Measurements from ENCODE around the gene COA8. TPM values are rescaled to one million over a fixed set of nuclear protein-coding genes. Genes with fewer than 3 reads are reported as not detected.

Gene COA8
- total and polyA plus RNA-seq, 11 donors = 30.6 to 109 (median 45.9) TPM

- intact Hi-C loops (cut with DNase I) = loop anchor here in 2 of 10 donors (5.0 to 10.0 kb wide), 2 partner anchors 36 to 1032 kb away; no protein-coding TSS in a partner anchor
- peaks cover 0 to 15% (median 5%) of the 10 kb centered on the region in 9 donors for H3K36me3 ChIP-seq
- ATAC-seq = no peak
- no peak for TF ChIP-seq POLR2A (IDR thresholded peaks at IDR 0.05)
- TF ChIP-seq, protein P1, sequence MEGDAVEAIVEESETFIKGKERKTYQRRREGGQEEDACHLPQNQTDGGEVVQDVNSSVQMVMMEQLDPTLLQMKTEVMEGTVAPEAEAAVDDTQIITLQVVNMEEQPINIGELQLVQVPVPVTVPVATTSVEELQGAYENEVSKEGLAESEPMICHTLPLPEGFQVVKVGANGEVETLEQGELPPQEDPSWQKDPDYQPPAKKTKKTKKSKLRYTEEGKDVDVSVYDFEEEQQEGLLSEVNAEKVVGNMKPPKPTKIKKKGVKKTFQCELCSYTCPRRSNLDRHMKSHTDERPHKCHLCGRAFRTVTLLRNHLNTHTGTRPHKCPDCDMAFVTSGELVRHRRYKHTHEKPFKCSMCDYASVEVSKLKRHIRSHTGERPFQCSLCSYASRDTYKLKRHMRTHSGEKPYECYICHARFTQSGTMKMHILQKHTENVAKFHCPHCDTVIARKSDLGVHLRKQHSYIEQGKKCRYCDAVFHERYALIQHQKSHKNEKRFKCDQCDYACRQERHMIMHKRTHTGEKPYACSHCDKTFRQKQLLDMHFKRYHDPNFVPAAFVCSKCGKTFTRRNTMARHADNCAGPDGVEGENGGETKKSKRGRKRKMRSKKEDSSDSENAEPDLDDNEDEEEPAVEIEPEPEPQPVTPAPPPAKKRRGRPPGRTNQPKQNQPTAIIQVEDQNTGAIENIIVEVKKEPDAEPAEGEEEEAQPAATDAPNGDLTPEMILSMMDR (IDR thresholded peaks at IDR 0.05) = no peak
- no peak overlapping the region for H3K4me3 ChIP-seq
- peak overlapping the region; percentile 63 to 98 (median 91) for H3K27ac ChIP-seq
- H3K4me1 ChIP-seq = peaks cover 0 to 88% (median 50%) of the 10 kb centered on the region in 12 donors
- no peaks in the 10 kb centered on the region for H3K9me3 ChIP-seq
- WGBS, 4 donors = 91 to 94% (median 92%) methylated on average over 11 of the region's 11 CpGs
- DNase-seq = no peak
- no peaks in the 10 kb centered on the region for H3K27me3 ChIP-seq
These were observed 9.9 kb upstream of the COA8 start for GRCh38 chr14:103552846-103553210.

DNA sequence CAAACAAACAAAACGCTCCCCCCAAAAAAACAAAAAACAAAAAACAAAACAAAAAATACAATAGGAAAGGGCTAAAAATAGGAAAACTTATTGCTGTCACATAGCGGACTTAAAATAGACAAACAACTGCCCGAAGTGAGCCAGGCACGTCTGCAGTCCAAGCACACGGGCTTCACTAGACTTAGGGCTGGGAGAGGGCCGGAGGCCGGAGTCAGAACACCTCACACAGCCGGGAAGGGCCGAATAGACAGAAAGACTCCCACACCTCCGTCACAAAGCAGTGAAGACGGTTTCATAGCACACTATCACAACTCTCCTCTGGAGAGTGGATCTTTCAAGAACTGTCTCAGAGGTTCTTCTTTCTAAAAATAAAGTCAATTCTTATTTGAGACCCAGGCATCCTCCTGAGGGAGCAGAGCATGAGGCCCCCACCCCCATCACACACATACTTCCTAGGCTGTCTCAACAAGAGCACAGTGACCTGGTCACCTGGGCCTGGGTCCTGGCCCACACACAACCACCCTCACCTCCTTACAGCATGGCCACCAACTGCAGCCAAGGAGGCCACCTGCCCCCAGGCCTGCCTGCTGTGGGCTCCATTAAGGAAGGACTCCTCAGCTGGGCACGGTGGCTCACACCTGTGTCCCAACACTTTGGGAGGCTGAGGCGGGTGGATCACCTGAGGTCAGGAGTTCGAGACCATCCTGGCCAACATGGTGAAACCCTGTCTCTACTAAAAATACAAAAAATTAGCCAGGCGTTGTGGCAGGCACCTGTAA lies 7.0 kb upstream of the COA8 start:
- Histone ChIP-seq H3K9me3 (no peaks in the 10 kb centered on the region), H3K4me1 (peaks cover 3 to 98% (median 60%) of the 10 kb centered on the region in 12 donors), H3K27ac (peak overlapping the region; percentile 16 to 98 (median 91)), H3K27me3 (no peaks in the 10 kb centered on the region), H3K36me3 (peaks cover 0 to 44% (median 28%) of the 10 kb centered on the region in 9 donors), H3K4me3 (no peak overlapping the region)
- peak in 2 of 4 donors; percentile 22 to 28 for ATAC-seq
- WGBS, 4 donors = 56 to 68% (median 62%) methylated on average over 15 of the region's 15 CpGs
- peak in 3 of 5 donors; percentile 18 to 35 (median 28) for DNase-seq
- intact Hi-C loops (cut with DNase I) = loop anchor here in 1 of 10 donors (10.0 kb wide), 1 partner anchor 1029 kb away; no protein-coding TSS in a partner anchor
- TF ChIP-seq, protein P1 (IDR thresholded peaks at IDR 0.05) = no peak
- TF ChIP-seq POLR2A (IDR thresholded peaks at IDR 0.05) = no peak

GRCh38 chr14:103556946-103557758 lies 5.6 kb upstream of the COA8 start:
- no peak for DNase-seq
- no peaks in the 10 kb centered on the region for H3K27me3 ChIP-seq
- peaks cover 3 to 97% (median 60%) of the 10 kb centered on the region in 12 donors for H3K4me1 ChIP-seq
- no peak overlapping the region for H3K4me3 ChIP-seq
- WGBS, 4 donors = 50 to 68% (median 55%) methylated on average over 15 of the region's 15 CpGs
- H3K27ac ChIP-seq = peak overlapping the region in 9 of 12 donors; percentile 17 to 94 (median 37)
- intact Hi-C loops (cut with DNase I) = loop anchor here in 1 of 10 donors (10.0 kb wide), 1 partner anchor 1028 kb away; no protein-coding TSS in a partner anchor
- ATAC-seq = no peak
- no peaks in the 10 kb centered on the region for H3K9me3 ChIP-seq
- no peak for TF ChIP-seq POLR2A (IDR thresholded peaks at IDR 0.05)
- TF ChIP-seq, protein P1 (IDR thresholded peaks at IDR 0.05) = no peak
- peaks cover 0 to 44% (median 28%) of the 10 kb centered on the region in 9 donors for H3K36me3 ChIP-seq

All from heart left ventricle (tissue), 16 donors.